GM21526 (cell line): ENCODE measurements around the gene KLHL9.

ENCODE experiments used
- ATAC-seq: cut with Tn5 transposase; IDR thresholded peaks from one replicate; pipeline ENCODE4 v1.9.1; 2021; ENCODE audit warnings: moderate library complexity; ENCODE audit not compliant: unreplicated experiment, low FRiP score

KLHL9 gene

DNA sequence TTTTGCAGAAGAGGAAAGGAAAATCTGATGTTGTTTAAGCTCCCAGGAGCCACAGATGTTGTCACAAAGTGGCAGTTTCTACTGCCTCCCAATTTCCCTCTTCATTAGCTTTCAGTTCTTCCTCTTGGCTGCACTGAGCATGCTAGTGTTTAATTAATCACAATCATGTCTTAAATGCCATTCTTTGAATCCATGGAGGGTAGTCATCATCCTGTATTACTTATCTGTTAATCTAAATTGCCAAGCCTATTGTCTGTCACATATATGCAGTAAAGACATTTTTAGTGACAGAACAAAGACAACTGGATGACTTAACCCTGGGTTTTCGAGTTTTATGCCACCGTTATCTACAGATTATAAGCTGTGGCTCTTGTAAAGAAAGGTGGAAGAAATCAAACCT, 14.7 kb downstream of the KLHL9 start:
- no peak for ATAC-seq

DNA sequence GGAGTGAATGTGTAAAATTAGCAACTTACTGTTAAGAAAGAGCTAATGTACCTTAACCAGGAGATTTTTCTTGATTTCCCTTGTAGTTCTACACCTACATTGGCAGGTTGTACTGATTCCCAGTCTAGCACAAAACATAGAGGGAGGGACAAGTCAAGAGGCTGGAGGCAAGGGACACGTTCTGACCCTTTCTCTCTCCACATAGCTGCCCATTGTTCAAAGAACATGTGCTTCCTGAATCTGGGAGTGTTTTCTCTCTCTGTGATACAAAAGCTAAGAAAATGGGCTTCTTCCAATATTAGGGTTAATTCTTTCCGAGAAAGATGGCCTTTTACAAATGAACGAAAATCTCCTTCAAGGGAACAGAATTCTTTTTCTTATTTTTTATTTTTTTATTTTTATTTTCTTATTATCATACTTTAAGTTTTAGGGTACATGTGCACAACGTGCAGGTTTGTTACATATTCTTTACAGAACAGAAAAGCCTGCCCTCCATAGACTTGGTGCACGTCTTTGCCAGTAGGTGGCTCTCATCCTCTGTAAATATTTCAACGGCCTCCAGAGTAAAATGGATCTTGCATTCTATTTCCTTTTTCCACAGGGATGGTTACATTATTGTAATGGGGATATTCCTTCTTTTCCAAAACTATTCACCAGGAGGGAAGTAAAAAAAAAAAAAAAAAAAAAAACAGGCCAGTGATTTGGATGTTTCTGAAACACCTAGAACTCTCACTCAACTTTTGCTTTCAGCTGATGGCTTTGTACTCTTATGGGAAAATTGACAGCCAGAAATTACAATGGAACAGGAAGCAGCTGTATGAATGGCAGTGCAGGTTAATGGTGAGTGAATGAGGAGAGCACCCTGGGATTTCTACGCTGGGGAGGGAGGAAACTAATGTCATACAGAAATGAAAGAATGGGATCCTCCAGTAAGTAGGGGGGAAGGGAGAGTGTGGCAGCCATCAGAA, 17.0 kb downstream of the KLHL9 start:
- ATAC-seq: no peak

DNA sequence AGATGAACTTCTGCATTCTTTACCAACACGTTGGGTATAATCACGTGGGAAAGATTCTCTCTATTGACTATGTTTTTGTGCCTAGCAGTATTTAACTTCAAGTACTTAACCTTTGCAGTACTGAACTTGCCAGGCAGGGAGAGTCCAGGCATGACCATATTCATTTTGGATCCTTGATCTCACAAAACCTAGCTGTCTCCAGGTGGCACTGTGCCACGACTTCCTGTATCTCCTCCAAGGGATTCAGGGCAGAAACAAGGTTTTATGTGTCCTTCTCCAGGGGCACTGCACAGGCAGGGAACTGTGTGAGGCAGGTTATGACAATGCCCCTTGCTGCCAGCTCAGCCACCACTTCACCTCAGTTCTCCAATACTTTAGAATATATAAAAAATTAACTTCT, 18.3 kb downstream of the KLHL9 start:
- ATAC-seq: no peak

DNA sequence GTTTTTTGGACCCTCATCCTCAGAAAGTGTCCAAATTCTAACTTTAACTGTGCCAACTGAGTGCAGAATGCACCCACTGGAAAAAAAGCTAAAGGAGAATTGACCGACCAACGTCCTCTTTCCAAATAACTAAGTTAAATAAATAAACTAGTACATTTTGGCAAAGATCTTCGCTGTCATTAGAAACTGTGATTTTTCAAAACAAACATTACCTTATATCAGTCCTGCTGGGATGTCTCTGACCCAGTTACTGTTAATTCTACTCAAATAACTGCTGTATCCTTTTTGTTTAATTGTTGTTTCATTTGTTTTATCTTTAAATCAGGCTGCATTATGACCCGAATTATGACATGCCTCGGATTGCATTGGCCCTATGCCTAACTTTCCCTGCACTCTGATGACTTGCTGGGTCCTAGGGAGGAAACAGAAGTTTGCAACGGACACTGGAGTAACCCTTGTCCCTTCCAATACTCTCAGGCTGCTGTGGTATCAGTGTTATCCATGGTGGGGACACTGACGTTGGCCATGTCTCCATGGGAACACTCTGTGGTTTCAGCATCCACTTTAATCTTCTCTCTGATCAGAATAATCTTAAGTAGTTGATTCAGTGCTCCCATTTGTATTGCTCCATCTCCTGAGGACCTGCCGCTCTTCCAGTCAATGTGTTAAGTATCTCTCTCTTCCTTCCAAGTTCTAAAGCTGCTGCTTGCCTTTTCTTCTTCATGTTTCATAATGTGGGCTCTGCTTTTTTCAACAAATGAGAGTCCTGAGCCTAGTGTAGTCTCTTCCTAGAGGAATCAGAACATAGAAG, 19.0 kb downstream of the KLHL9 start:
- ATAC-seq: no peak

DNA sequence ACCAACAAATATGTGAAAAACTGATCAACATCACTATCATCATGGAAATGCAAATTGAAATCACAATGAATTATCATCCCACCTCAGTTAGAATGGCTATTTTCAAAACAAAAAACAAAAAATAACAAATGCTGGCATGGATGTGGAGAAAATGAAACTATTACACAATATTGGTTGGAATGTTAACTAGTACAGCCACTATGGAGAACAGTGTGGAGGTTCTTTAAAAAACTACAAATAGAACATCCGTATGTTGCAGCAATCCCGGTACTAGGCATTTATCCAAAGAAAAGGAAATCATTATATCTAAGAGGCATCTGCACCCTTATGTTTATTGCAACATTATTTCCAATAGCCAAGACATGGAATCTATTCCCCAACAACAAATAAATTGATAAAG, 21.1 kb downstream of the KLHL9 start:
- ATAC-seq: no peak

DNA sequence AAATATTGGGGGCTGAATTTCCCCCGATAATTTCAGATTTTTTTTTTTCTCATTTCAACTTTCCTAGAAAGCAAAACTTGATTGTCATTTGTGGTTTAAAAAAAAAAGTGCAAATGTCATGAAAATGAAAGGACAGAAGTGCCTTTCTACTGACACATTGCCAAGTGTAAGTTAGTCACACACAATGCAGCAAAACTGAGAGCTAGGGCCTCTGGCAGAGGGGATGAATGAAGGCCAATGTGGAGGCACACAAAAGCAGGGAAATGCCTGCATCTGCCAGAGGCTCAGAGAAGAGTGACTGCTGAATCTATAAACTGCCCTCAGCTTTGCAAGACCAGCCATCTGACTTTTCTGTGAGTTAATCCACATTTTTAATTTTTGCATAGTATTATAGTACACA, 23.3 kb downstream of the KLHL9 start:
- no peak for ATAC-seq

DNA sequence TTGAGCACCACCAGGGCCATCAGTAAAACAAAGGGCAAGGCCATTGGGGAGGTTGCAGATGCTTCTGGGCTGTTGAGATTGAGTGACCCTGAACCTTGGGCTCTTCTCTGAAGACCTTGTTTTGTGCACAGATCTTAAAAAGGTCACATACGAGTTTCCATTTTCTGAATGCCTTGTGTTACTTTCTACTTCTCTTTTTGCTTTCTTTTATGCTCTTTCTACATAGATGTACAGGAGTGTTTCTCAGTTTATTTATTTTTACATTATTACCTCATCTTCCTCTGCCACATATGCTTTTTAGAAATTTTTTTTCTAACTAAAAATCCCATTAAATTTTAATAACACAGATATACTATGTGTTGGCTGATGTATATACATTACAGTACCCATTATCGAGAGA, 30.0 kb downstream of the KLHL9 start, which contains the start of gene IFNA5:
IFNA5 (minus strand) TSS at position 101 of the 400 bp plus-strand sequence; CDS start at position 44, 57 bp downstream.
- ATAC-seq: no peak

DNA sequence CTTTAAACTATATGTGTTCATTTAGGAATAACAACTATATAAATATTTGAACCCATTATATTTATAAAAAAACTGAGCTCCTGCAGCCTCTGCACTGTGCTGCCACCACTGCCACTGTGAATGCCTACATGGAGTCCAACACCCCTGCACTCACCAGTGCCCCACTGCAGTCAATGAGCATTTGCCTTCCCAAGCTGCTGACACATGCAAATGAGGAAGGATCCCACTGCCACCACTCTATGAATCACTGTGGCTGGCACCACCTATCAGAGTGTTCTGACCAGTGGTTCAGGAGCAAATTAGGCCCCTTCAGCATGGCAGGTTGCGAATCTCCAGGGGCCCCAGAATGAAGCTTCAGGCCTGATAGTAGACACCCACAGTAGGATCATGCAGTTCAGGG, 39.2 kb downstream of the KLHL9 start:
- ATAC-seq: no peak

DNA sequence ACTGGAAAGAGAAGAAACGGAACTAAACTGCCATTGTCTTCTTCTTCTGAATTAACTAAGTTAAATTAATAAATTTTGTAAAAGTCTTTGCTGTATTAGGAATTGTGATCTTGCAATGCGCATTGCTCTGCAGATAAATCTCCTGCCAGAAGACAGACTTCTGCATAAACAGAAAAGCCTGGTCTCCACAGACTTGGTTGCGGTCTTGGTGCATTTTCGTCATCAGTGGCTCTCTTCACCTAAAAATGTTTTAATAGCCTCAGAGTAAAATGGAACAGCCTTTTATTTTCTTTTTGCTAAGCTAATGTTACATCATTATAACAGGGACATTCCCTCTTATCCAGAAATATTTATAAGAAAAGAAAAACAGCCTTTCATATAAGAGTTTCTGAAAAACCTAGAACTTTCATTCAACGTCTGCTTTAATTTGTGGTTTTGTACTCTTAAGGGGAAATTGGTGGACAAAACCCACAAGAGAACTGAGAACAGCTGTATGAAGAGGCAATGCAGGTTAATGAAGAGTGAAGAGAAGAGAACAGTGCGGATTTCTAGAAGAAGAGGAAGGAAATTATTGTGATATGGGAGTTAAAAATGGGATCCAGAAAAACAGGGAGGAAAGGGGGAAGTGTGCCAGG, 40.2 kb downstream of the KLHL9 start:
- ATAC-seq: no peak

DNA sequence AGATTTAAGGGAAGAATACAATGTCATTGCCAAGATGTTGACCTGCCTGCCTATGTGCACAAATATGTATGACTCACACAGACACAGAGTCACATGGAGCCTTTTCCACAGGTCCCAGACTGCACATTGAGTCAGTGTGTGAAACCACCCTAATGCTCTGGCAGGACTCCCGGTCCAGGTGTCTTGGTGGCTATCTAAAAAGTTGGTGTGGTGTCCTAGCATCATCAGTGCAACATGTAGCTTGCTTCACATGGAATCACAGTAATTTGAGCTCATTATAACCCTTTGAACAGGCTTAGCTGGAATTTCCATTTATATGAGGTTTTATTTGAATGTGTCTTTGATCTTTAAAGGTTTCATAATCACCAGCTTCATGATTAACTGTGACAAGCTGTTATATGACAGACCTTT, 40.8 kb downstream of the KLHL9 start:
- ATAC-seq: no peak

DNA sequence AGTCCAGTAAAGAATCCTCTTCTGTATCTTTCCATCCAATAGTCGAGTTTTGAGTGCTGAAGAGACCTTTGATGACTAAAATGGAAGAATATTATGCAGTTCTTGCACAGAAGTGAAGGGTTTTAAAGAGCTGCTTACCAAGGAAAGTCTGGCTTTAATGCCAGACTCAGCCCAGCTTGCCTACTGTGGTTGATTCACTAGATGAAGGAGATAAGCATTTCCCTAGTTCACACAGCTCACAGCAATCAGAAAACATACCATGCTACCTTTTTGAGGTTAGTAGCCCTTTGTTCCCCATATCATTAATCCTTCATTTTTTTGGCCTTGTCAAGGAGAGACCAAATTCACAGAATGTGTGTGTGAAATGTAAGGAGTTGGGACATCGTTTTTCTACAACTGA, 45.4 kb downstream of the KLHL9 start:
- ATAC-seq: no peak

DNA sequence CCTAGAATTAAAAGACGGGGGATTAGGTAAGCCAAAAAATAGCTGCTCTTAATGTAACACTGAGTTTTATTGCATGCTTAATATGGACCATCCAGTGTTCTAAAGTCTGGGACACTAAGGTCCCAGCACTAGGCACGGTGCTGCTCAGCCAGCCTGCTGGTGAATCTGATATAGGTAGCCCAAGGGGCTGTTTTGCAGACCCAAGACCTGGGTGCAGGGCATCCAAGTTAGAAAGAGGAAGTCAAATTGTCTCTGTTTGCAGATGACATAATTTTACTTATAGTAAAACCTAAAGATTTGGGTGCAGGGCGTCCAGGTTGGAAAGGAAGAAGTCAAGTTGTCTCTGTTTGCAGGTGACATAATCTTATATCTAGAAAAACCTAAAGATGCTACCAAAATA, 47.9 kb downstream of the KLHL9 start:
- no peak for ATAC-seq

DNA sequence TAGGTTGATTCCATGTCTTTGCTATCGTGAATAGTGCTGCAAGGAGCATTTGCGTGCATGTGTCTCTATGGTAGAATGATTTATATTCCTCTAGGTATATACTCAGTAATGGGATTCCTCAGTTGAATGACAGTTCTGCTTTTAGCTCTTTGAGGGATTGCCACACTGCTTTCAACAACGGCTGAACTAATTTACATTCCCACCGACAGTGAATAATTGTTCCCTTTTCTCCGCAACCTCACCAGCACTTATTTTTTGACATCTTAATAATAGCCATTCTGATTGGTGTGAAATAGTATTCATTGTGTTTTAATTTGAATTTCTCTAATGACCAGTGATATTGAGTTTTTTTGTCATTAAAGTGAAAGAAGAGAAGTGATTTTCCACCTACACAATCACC, 48.5 kb downstream of the KLHL9 start:
- ATAC-seq: no peak

DNA sequence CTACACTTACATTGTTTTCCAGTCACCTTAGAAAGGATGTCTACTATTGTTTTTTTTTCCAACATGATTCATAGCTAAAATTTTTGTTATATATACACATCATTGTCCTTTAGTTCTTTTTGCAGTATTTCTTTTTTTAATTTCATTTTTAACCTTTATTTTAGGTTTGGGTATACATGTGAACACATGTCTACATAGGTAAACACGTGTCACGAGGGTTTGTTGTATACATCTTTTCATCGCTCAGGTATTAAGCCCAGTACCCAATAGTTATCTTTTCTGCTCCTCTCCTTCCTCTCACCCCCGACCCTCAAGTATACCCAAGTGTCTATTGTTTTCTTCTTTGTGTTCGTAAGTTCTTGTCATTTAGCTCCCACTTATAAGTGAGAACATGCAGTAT, 49.1 kb downstream of the KLHL9 start:
- no peak for ATAC-seq

DNA sequence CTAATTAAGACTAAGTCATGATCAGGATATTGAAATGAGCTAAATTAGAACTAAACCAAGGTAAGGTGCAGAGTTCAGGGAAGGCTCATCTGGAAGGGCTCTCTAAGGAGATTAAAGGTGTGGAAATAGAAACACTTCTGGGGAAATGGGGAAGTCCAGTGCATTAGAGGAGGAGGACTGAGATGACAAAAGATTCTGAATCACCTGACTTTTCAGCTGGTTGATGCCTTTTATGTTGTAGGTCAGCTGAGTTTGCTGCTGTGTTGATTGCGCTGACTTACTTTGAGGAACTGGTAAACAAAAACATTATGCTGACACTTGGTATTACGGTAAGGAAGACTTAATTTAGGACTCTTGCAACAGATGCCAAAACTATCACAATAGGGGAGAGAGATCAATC, 53.9 kb downstream of the KLHL9 start:
- ATAC-seq: no peak
